ENCODE data around the gene WDR70.
A peak's percentile ranks its signal among the peaks of the same experiment; 100 is the strongest.
"Not testable (repeated sequence)": the region's sequence is repeated elsewhere in the genome, so short reads cannot be mapped to it uniquely, and the experiment has no call there.

The WDR70 gene

GRCh38 chr5:37379100-37379628 lies at the start of gene WDR70:
TSS of gene WDR70 (plus strand) at chr5:37379318. CDS start at chr5:37379368, 50 bp downstream.
- DNase-seq, result peak; percentile 86

- DNase-seq, result not testable (repeated sequence)
These were observed 44.4 kb upstream of the WDR70 start for GRCh38 chr5:37334754-37335153.

- DNase-seq, result not testable (repeated sequence)
These were observed 36.4 kb upstream of the WDR70 start for GRCh38 chr5:37342741-37343140.

GRCh38 chr5:37355161-37355560 lies 24.0 kb upstream of the WDR70 start:
- DNase-seq, result no peak

- DNase-seq, result no peak
These were observed 8.6 kb upstream of the WDR70 start for GRCh38 chr5:37370550-37370863.

- DNase-seq, result peak; percentile 98
These were observed 8.0 kb upstream of the WDR70 start, which contains the start of gene NUP155 for GRCh38 chr5:37370864-37371726. TSS of gene NUP155 (minus strand) at chr5:37371106. CDS start at chr5:37370977, 129 bp downstream.

- no peak for DNase-seq
These were observed 4.0 kb upstream of the WDR70 start for GRCh38 chr5:37375091-37375490.

GRCh38 chr5:37378066-37378465 lies 1.1 kb upstream of the WDR70 start:
- DNase-seq, result not testable (repeated sequence)

GRCh38 chr5:37391591-37391990 lies 12.5 kb downstream of the WDR70 start:
- DNase-seq, result no peak

GRCh38 chr5:37396352-37396751 lies 17.2 kb downstream of the WDR70 start:
- no peak for DNase-seq

- no peak for DNase-seq
These were observed 21.4 kb downstream of the WDR70 start for GRCh38 chr5:37400501-37400900.

GRCh38 chr5:37412515-37412914 lies 33.4 kb downstream of the WDR70 start:
- DNase-seq, result no peak

GRCh38 chr5:37415456-37415855 lies 36.3 kb downstream of the WDR70 start:
- not testable (repeated sequence) for DNase-seq

- no peak for DNase-seq
These were observed 38.2 kb downstream of the WDR70 start for GRCh38 chr5:37417347-37417746.

- DNase-seq, result no peak
These were observed 45.3 kb downstream of the WDR70 start for GRCh38 chr5:37424441-37424840.

GRCh38 chr5:37428044-37428443 lies 48.9 kb downstream of the WDR70 start:
- no peak for DNase-seq

- DNase-seq, result no peak
These were observed 56.1 kb downstream of the WDR70 start for GRCh38 chr5:37435261-37435660.

GRCh38 chr5:37436146-37436934 lies 57.2 kb downstream of the WDR70 start:
- no peak for DNase-seq

GRCh38 chr5:37437711-37438110 lies 58.6 kb downstream of the WDR70 start:
- no peak for DNase-seq

GRCh38 chr5:37445783-37446182 lies 66.7 kb downstream of the WDR70 start:
- DNase-seq, result not testable (repeated sequence)

GRCh38 chr5:37448941-37449340 lies 69.8 kb downstream of the WDR70 start:
- DNase-seq, result no peak

GRCh38 chr5:37451991-37452390 lies 72.9 kb downstream of the WDR70 start:
- DNase-seq, result not testable (repeated sequence)

GRCh38 chr5:37453252-37453651 lies 74.1 kb downstream of the WDR70 start:
- DNase-seq, result not testable (repeated sequence)

Measured in NCI-H82 (cell line).